GM03348 (cell line): ENCODE data around the gene FAM151B.
"Not testable (repeated sequence)": the region's sequence is repeated elsewhere in the genome, so short reads cannot be mapped to it uniquely, and the experiment has no call there.

ENCODE experiments used
- DNase-seq: peaks from one replicate; pipeline ENCODE4 v3.0.0; 2012; ENCODE audit warnings: low spot score

Gene FAM151B

DNA sequence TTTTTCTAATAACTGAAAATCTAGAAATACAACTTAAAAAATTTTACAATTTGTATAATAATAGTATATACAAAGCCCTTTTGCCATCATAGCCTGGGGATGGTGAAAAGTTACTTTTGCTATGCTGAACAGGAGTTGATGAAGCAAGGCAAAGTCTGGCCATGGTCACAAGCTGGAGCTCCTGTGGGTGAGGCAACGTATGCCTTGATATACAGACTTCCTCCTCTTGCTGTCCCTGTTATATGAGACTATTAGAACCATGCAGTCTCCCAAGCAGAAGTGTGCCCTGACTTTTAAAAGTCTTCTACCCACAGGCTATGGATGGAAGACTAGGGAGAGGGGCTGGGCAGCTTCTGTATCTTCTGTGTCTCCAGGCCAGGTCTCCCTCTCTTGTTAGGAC, 15.7 kb downstream of the FAM151B start:
- DNase-seq: no peak

DNA sequence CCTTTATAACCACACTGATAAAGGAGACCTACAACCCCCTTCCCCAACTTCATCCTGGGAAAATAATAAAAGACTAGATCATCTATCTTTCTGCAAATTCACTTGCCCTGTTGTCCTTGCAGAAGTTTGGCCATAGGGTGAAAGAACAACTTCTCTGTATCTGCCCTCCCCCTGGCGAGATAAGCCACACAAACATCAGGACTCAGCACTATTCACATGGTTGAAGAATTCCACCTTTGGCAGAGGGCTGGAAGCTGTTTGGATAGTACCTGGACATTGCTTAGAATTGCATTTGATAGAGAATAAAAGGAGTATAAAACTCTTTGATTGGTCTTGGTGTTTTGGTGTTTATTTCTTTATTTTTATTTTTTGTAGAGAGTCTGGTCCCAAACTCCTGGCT, 16.9 kb downstream of the FAM151B start:
- DNase-seq: no peak

DNA sequence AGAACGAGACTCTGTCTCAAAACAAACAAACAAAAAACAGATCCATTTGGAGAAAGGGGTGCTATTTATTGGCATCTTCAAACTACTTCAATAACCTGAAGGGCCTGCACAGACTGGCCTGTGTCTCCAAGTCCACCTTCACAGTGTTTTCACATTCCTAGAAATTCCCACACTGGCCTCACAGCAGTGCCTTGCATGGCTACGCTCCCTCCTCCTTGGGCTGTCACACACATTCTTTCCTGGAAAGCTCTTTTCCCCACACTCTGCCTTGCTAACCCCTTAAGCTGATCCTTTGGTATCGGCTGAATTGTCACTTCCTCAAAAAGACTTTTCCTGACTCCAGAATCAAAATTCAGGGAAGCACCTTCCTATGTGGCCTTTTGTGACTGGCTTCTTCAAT, 19.8 kb downstream of the FAM151B start:
- DNase-seq: no peak

DNA sequence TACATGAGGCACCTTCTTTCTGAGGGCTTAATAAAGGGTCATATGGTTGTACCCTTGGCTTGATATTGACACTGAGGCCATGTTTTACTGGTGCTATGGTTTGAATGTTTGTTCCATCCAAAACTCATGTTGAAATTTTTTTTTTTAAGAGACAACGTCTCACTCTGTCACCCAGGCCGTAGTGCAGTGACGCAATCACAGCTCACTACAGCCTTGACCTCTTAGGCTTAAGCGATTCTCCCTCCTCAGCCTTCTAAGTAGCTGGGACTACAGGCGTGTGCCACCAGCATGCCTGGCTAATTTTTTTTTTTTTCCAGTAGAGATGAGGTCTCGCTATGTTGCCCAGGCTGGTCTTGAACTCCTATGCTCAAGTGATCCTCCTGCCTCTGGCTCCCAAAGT, 20.9 kb downstream of the FAM151B start:
- DNase-seq: no peak

DNA sequence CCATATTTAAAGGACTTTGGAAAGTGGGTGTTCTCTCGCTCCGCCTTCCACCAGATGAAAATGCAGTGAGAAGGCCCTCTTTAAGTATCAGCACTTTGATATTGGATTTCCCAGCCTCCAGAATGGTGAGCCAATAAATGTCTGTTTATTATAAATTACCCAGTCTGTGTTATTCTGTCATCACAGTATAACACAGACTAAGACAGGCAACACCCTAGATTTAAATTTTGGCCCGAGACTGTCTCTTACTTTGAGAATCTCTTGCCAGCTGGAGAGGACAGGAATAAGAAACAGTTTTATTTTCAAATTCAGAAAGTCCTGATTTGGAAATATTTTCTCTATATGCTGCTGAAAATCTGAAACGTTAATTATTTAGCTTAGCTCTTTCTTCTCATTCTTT, 21.5 kb downstream of the FAM151B start:
- DNase-seq: no peak

DNA sequence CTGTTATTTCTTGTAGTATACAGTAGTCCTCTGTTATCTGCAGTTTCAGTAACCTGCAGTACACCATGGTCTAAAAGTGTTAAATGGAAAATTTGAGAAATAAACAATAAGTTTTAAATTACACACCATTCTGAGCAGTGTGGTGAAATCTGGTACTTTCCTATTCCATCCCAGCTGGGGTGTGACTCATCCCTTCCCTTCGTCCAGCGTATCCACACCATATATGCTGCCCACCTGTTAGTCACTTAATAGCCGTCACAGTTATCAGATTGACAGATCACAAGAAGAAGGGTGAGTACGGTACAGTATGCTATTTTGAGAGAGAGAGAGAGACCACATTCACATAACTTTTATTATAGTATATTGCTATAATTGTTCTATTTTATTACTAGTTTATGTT, 28.9 kb downstream of the FAM151B start:
- peak; percentile 46 for DNase-seq

DNA sequence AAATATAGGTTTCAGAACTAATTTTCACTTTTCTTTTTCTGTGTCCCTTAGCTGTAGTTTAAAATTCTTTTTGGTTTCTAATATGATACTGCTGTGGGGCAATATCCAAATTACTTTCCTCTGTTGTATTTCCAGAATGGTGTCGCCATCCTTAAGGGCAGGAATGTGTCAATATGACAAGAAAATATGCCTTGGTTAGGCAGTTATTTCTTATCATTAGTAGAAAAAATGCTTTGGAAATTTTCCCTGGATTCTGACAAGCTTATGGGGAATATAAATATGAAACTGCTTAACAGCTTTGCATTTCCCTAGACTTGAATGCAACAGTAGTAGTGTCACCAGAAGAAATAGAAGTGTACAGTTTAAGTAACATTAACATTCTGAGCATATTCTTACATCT, 52.8 kb downstream of the FAM151B start:
- peak; percentile 6 for DNase-seq

DNA sequence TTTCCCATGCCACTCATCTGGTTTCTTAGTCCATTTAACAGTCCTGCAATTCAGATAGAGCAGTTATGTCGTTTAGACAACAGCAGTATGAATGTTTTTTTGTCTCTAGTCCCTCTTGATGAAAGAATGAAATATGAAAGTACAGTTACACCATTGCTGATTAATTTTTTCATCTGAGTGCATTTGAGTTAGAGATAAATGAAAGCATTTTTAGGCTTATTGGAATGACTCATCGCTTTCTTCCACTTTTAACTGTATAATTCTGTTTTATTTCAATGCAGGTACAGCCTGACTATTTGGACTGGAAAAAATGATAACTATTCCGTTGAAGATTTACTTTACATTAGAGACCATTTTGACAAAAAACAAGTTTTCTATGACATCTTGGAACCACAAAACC, 53.5 kb downstream of the FAM151B start:
- no peak for DNase-seq

DNA sequence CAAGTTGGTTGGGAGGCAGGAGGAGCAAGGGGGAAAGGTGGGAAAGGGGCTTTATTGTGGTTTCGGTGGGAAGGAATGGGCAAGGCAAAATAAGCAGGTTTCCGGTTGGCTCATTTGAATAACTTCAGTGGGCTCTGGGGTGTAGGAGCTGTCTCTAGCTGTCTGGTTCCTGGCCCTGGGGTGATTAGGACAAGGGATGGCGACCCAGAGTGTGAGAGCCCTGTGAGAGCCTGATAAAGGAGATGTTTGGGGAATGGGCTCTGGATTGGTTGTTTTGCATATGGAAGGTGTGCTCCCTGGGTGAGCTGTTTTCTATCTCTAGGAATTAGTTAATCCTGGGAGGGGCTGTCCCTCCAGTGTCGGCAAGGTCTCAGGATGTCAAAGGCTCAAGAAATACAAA, 66.7 kb downstream of the FAM151B start:
- DNase-seq: no peak

DNA sequence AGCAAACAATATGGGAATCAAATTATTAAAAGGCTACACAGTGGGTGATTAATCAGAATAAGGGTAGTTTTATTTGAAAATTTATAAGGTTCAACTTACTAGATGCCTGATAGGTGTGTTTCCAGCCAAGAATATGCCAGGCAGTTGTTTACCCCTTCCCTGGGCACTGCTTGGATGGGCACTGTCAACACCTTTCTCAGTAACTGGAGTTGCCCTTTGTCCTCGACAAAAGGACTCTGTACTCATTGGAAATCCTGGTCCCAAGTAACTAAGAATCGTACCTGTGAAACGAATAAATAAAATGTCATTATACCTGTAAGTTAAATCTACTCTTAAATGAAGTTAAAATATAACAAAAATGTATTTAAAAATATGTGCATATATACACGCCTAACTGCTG, 67.2 kb downstream of the FAM151B start:
- no peak for DNase-seq

DNA sequence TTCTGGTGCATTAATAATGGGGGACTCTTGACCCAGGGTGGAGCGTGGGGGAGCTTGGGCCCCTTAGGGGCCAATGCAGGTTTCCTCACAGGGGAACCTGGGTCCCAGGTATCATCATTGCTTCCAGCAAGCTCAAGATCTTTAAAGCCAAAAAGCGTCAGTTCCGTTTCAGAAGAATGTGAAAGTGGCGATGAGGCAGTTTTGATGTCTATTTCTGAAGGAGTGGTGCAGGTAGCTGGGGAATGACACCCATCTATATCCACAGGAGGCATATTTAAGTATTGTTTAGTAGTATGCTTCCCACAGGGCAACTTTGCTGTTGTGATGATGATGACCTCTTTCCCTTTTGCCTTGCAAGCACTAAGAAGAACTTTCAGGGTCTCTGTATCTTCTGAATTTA, 71.3 kb downstream of the FAM151B start:
- no peak for DNase-seq

DNA sequence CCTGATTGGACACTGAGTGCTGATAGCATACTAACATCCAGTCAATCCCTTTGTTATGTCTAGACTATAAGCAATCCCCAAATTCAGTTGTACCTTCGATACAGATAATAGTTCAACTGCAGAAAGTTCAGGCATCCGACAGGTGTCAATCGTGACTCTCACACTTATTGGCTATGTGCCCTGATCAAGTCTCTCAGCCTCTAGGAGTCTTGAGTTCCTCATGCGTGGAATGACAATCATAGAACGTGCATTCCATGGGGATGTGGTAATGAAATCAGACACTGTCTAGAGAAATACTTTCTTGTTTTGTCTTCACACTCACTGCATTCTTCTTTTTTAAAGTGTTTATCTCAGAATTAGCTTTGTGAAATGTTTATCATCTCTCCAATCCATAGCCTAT, 77.4 kb downstream of the FAM151B start:
- no peak for DNase-seq

DNA sequence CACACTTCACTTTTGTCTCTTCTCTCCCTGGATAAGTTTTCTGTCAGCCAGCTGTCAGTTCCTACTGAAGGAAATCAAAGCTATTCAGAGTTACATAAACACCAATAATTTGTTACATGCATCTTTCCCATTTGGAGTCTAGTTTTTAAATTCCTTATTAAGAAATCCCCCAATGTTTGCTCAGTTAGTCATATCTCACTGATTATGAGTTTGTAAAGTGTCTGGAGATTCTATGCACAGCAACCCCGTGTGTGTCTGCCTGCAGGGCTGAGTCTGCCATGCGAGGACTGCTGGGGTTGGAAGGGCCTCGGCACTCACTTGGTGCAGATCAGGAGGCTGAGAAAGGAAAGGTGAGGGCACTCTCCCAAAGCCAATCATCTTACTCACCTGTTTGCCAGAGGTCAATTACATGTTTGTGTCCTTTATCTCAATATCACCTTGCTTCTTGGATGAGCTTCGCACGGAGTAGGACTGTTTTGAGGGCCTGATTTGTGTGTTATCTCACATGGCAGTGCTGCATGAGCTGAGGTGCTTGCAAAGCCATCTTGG, 78.9 kb downstream of the FAM151B start:
- DNase-seq: no peak

DNA sequence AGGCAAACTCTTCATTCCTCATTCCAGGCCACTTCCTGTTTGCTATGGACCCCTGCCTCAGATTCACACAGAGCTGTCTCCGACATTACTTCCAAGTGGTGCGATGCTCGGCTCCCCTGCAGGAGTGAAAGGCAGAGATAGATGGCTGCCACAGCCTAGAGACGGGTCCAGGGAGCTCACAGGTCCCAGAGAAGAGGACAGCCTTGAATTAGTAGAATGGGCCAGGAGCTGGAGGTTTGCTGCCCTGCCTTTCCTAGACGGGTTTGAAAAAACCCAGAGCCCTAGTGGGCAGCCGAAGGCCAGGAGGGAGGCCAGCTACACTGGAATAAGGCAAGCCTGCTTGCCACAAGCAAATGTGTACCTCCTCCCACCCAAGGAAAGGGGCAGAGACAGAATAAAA, 80.4 kb downstream of the FAM151B start:
- no peak for DNase-seq

DNA sequence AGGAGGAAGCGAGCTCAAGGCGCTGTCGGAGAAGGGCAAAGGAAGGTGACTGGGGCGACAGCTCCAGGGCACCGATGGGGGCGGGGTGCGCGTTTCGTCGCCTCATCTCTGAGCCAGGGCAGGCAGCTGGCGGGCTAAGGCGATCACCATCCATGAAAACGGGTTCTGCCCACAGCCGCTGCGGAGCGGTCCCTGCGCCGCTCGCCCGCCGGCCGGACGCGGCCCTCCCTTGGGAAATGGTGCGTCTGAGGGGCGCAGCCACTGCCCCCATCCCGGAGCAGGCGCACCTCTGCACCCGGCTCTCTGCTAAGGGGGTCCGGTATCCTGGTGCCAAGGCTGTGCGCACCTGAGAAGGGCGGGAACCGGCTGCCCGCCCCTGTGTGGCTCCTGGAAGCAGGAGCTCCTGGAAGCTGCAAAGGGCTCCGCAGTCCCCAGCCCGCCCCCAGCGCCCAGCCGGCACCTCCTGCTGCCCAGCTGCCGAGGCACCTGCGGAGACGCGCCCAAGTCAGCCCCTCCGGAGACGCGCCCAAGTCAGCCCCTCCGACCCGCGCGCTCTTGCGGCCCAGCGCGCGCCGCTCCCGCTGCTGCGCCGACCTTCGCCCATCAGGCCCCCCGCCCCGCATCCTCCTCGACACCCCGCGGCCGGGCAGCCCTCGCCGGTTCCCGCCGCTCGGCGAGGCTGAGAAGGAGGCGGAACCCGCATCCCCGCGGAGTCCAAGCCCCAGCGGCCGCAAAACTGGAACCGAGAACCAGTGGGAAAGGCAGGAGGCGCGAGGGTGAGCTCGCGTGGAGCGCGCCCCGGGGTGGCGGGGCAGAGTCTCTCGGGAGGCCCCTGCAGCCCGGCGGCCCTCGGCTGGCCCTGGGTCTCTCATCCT, 81.4 kb downstream of the FAM151B start:
- peak; percentile 13 for DNase-seq

DNA sequence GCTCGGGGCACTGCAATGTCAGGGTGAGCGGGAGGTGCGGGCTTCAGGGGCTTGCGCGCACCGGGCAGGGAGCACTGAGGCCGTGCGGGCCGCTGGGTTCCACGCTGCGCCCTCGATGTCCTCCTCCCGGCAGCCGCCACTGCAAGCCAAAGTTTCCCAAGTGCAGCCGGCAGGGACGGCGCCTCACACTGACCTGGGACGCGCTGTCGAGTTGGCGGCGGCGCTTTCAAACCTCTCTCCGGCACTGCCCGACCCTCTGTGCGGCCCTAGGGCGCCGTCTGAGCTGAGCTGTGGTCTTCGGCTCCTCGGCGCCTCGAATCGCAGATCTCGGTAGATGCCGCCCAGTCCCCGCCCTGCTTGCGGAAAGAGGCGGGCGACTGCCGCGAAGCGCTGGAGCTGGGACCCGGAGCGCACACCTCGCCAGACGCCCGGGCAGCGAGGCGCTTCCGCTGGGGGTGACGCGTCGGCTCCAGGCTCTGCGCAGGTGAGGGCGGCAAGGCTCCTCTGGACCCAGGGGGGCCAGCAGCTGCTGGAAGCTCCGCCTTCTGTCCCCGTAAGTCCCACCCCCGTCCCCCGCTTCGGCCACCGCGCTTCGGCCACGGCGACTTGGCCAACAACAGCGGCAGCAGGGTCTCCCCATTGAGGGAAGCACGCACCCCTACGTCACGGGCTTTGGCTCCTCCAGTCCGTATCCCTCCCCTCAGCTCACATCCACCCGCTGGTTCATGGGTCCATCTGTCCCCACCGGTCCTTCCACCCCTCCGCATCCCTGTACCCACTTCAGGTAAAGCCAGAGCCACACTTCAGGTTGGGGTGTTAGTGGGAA, 82.3 kb downstream of the FAM151B start, which contains the start of gene ANKRD34B:
Gene ANKRD34B (minus strand): TSS at position 320 of the 826 bp plus-strand sequence. CDS start 10,261 bp downstream, outside the sequence.
- DNase-seq: peak; percentile 16

DNA sequence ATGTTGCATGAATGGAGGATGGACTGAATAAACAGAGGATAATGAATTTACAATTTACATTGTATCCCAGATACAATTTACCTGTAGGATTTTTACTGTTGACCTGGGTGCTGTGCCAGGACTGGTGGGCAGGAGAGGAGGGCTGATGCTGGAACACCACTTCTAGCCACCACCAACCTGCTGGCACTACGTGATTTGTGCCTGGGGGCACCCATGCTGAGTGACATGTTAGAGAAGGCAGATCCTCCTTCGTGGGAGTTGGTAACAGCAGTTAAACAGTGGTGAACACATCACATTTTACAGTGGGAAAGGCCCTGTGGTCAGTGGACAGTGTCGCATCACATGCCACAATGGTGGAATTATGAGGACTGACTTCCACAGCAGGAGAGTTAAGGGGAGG, 85.2 kb downstream of the FAM151B start:
- no peak for DNase-seq

DNA sequence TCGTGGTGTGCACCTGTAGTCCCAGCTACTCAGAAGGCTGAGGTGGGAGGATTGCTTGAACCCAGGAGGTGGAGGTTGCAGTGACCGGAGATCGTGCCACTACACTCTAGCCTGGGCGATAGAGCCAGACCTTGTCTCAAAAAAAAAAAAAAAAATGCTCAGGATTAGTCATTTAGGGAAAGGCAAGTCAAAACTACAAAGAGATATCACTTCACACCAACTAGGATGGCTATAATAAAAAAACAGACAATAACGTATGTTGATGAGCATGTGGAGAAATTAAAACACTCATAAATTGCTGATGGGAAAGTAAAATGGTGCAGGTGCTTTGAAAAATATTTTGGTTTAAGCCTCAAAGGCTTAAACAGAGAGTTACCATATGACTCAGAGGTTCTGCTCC, 88.5 kb downstream of the FAM151B start:
- DNase-seq: no peak

DNA sequence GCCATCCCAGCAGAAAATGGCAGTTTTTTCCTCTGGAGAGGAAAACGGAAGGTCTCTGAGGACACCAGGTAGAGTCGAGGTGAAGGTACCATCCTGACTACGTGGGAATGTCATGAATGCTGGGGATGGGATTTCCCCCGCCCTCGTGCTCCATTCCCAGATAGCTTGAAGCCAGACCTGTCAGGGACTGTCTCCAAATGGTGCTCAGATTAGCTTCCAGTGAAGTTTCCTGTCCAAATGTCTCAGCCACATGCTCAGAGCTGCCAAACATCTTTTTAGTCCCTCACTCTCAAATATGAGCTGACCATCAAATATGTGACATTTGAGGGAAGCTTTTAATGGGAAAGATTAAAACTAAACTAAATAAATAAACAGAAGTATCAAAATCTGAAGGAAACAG, 89.8 kb downstream of the FAM151B start:
- no peak for DNase-seq

DNA sequence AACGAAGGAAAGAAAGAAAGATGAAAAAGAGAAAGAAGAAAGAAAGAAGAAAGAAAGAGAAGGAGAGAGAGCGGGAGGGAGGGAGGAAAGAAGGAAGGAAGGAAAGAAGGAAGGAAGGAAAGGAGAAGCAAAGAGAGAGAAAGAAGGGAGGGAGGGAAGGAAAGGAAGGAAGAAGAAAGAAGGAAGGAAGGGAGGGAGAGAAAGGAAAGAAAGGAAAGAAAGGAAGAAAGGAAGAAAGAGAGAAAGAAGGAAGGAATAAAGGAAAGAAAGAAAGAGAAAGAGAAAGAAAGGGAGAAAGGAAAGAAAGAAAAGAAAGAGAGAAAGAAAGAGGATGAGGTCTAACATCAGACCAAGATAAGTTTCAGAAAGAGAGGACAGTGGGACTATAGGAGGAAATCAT, 91.2 kb downstream of the FAM151B start:
- no peak for DNase-seq

DNA sequence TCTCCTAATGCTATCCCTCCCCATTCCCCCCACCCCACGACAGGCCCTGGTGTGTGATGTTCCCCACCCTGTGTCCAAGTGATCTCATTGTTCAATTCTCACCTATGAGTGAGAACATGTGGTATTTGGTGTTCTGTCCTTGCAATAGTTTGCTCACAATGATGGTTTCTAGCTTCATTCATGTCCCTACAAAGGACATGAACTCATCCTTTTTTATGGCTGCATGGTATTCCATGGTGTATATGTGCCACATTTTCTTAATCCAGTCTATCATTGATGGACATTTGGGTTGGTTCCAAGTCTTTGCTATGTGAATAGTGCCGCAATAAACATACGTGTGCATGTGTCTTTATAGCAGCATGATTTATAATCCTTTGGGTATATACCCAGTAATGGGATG, 92.4 kb downstream of the FAM151B start:
- not testable (repeated sequence) for DNase-seq

DNA sequence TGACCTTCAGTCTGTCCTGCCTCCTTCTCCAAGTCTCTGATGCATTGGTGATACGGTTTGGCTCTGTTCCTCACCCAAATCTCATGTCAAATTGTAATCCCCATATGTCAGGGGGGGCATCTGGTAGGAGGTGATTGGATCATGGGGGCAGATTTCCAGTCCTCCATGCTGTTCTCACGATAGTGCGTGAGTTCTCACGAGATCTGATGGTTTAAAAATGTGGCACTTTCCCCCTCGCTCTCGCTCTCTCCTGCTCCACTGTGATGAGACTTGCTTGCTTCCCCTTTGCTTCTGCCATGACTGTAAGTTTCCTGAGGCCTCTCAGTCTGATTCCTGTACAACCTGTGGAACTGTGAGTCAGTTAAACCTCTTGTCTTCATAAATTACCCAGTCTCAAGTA, 96.9 kb downstream of the FAM151B start:
- DNase-seq: no peak
